Ascending aorta (tissue), 2 donors: ENCODE results near the gene MELK. TPM values are rescaled to one million over a fixed set of nuclear protein-coding genes. Genes with fewer than 3 reads are reported as not detected.
"Not testable (repeated sequence)": the region's sequence is repeated elsewhere in the genome, so short reads cannot be mapped to it uniquely, and the experiment has no call there.

ENCODE experiments used
- DNase-seq, 2 donors: peaks; one replicate each; pipeline ENCODE4 v3.0.0-alpha.2; 2019; ENCODE audit warnings: low spot score in 2 of 2
- H3K27ac ChIP-seq, 2 donors: fragments of 200-600 bp; sonication (generic); one replicate each; pipeline ENCODE4 v1.5.1; 2016 to 2017; ENCODE audit warnings: mild to moderate bottlenecking in 1 of 2
- H3K27me3 ChIP-seq: fragments of 200-600 bp; sonication (generic); one replicate; pipeline ENCODE4 v1.5.1; 2017
- H3K36me3 ChIP-seq, 2 donors: fragments of 200-600 bp; sonication (generic); one replicate each; pipeline ENCODE4 v1.5.1; 2016
- H3K4me1 ChIP-seq, 2 donors: fragments of 200-600 bp; sonication (generic); one replicate each; pipeline ENCODE4 v1.5.1; 2016 to 2017; ENCODE audit warnings: mild to moderate bottlenecking in 1 of 2
- H3K4me3 ChIP-seq, 2 donors: fragments of 200-600 bp; sonication (generic); one replicate each; pipeline ENCODE4 v1.5.1; 2016 to 2017; ENCODE audit warnings: mild to moderate bottlenecking in 1 of 2
- H3K9me3 ChIP-seq, 2 donors: fragments of 200-600 bp; sonication (generic); one replicate each; pipeline ENCODE4 v1.5.1; 2016
- CTCF ChIP-seq, 3 experiments: fragments of 200-600 bp in 2 of 3; fragments of 450-650 bp in 1 of 3; sonication (generic) in 2 of 3; IDR thresholded peaks; one replicate each; pipeline ENCODE4 v1.5.1; 2016 to 2019; ENCODE audit warnings: antibody characterized with exemption in 3 of 3, mild to moderate bottlenecking in 1 of 3, moderate library complexity in 1 of 3
- intact Hi-C: fragments of 100-400 bp; cut with DNase I; formaldehyde crosslinking; loops from one replicate; pipeline ENCODE4 v1.15.1; 2023
- total RNA-seq: library from RNA; depleted of rRNA; stranded (reverse); fragments of >200 nt; gene quantifications from one replicate; pipeline ENCODE4 v1.1.0, GENCODE V29; 2016

Gene MELK
- total RNA-seq, 1 donor from 2014 or later, result not detected

GRCh38 chr9:36542355-36542754, 30.3 kb upstream of the MELK start:
- H3K27me3 ChIP-seq, result no peaks in the 10 kb centered on the region
- H3K4me1 ChIP-seq, result peaks cover 3% of the 10 kb centered on the region in 2 donors
- H3K4me3 ChIP-seq, result no peak overlapping the region
- intact Hi-C loops, result no loop called here
- H3K36me3 ChIP-seq, result no peaks in the 10 kb centered on the region
- DNase-seq, result no peak
- no peaks in the 10 kb centered on the region for H3K9me3 ChIP-seq
- TF ChIP-seq CTCF (IDR thresholded peaks at IDR 0.05), result no peak
- no peak overlapping the region for H3K27ac ChIP-seq

- Histone ChIP-seq H3K9me3 (no peaks in the 10 kb centered on the region), H3K4me1 (peaks cover 3% of the 10 kb centered on the region in 2 donors), H3K4me3 (no peak overlapping the region), H3K27me3 (no peaks in the 10 kb centered on the region), H3K36me3 (no peaks in the 10 kb centered on the region), H3K27ac (peak overlapping the region; percentile 20 to 32)
- intact Hi-C loops, result no loop called here
- DNase-seq, result peak in 1 of 2 donors; percentile 63
- no peak for TF ChIP-seq CTCF (IDR thresholded peaks at IDR 0.05)
Measured at GRCh38 chr9:36543916-36544315, 28.8 kb upstream of the MELK start.

GRCh38 chr9:36547598-36547997, 25.1 kb upstream of the MELK start:
- TF ChIP-seq CTCF (IDR thresholded peaks at IDR 0.05), result no peak
- intact Hi-C loops, result no loop called here
- no peak overlapping the region for H3K27ac ChIP-seq
- H3K9me3 ChIP-seq, result no peaks in the 10 kb centered on the region
- no peaks in the 10 kb centered on the region for H3K36me3 ChIP-seq
- H3K4me1 ChIP-seq, result peaks cover 3% of the 10 kb centered on the region in 2 donors
- no peak overlapping the region for H3K4me3 ChIP-seq
- no peaks in the 10 kb centered on the region for H3K27me3 ChIP-seq
- no peak for DNase-seq

- H3K9me3 ChIP-seq, result no peaks in the 10 kb centered on the region
- H3K4me3 ChIP-seq, result no peak overlapping the region
- no peak for TF ChIP-seq CTCF (IDR thresholded peaks at IDR 0.05)
- no peaks in the 10 kb centered on the region for H3K27me3 ChIP-seq
- intact Hi-C loops, result no loop called here
- H3K4me1 ChIP-seq, result peaks cover 3% of the 10 kb centered on the region in 2 donors
- H3K27ac ChIP-seq, result no peak overlapping the region
- no peaks in the 10 kb centered on the region for H3K36me3 ChIP-seq
- no peak for DNase-seq
Measured at GRCh38 chr9:36548454-36548853, 24.2 kb upstream of the MELK start.

GRCh38 chr9:36550135-36550534, 22.6 kb upstream of the MELK start:
- TF ChIP-seq CTCF (IDR thresholded peaks at IDR 0.05), result no peak
- H3K9me3 ChIP-seq, result no peaks in the 10 kb centered on the region
- H3K4me3 ChIP-seq, result no peak overlapping the region
- no peaks in the 10 kb centered on the region for H3K4me1 ChIP-seq
- no peak overlapping the region for H3K27ac ChIP-seq
- intact Hi-C loops, result no loop called here
- no peaks in the 10 kb centered on the region for H3K36me3 ChIP-seq
- DNase-seq, result no peak
- no peaks in the 10 kb centered on the region for H3K27me3 ChIP-seq

GRCh38 chr9:36550631-36551098, 22.0 kb upstream of the MELK start:
- H3K9me3 ChIP-seq, DNase-seq, H3K4me1 ChIP-seq, H3K27ac ChIP-seq, H3K4me3 ChIP-seq, H3K36me3 ChIP-seq, intact Hi-C loops, H3K27me3 ChIP-seq: not testable (repeated sequence)
